ENCODE data around the gene PCSK4.

DNA sequence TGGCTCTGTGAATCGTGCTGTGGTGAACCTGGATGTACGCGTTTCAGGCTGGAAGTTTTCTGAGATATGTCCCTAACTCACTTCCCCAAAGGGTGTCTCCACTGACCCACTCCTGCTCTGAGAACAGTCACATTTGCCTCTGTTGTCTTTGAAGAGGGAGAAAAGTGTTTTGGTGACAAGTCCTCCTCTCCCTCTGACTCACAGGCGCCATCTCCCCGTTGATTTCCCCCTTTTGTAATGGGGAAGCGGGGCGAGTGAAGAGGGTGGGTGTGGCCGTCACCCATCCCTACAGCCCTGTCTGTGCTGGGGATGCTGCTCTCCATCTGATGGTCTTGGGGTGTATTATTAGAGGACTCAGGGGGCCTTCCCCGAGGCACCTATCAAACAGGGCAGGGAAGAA lies 30.7 kb downstream of the PCSK4 start:
- TF ChIP-seq POLR2A (IDR thresholded peaks at IDR 0.05) (no peak), CTCF (IDR thresholded peaks at IDR 0.05) (no peak), POLR2AphosphoS5 (IDR thresholded peaks at IDR 0.05) (no peak), EP300 (IDR thresholded peaks at IDR 0.05; ENCODE audit: low read depth) (no peak)

Measured in transverse colon (tissue), 4 donors.